GM12874 (cell line): ENCODE results near the gene IQSEC1.

Source experiments
- CTCF ChIP-seq: IDR thresholded peaks from 2 replicates; pipeline ENCODE4 v1.5.1; 2011; ENCODE audit warnings: low read depth, mild to moderate bottlenecking, control low read depth, low read length, moderate library complexity; ENCODE audit not compliant: insufficient read depth

The IQSEC1 gene

DNA sequence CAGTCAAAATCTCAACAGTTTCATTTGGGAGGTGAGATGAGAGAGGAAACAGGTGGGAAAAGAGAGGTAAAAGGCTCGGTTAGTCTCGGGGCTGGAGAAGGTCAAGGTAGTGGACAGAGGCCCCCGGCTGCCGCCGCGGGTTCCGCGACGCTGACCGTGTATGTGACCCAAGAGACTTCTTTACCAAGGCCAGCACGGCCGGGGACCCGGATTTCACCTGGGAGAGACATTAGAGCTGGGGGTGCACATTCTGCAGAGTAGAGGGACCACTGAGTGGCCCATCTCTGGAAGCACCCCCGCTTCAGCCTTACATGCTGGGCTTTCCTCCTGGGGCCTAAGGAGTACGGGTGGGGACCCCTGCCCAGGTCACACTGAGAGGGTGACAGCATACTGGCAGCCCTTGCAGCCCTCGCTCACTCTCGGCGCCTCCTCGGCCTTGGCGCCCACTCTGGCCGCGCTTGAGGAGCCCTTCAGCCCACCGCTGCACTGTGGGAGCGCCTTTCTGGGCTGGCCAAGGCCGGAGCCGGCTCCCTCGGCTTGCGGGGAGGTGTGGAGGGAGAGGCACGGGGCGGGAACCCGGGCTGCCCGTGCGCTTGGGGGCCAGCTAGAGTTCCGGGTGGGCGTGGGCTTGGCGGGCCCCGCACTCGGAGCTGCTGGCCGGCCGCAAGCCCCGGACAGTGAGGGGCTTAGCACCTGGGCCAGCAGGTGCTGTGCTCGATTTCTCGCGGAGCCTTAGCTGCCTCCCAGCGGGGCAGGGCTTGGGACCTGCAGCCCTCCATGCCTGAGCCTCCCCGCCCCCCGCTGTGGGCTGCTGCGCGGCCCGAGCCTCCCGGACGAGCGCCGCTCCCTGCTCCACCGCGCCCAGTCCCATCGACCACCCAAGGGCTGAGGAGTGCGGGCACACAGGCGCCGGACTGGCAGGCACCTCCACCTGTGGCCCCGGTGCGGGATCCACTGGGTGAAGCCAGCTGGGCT lies 190.6 kb downstream of the IQSEC1 start:
- TF ChIP-seq CTCF, result no peak

GRCh38 chr3:12881858-12882257 lies 191.4 kb downstream of the IQSEC1 start:
- peak; percentile 17; the same call in 1 of the 2 replicates for TF ChIP-seq CTCF

DNA sequence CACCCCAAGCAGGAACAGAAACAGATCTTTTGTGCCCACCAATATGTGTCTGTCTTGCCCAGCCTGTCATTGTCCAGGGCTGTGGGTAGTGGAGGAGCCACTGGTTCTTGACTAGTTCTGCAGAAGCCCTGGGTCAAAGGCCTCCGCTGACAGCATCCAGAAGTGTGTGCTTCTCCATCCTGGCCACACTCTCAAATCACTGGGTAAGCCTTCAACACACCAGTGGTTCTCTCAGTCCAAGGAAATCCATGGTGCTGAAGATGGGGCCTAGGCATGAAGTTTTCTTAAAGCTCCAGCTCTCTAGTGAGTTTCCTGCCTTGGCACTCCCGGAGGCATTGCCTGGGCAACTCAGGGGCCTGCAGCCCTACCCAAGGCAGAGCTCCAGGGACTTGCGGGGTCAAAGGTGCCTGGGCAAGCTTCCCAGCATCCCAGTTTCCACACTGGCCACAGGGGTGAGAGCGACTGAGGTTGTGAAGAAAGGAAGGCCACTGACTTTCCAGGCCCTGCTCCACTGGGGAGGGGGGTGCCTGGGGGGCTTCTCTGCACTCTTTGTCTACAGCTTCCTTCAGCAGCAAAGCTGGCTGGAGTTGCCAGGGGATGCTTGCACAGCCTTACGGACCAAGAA lies 193.9 kb downstream of the IQSEC1 start:
- TF ChIP-seq CTCF, result no peak

DNA sequence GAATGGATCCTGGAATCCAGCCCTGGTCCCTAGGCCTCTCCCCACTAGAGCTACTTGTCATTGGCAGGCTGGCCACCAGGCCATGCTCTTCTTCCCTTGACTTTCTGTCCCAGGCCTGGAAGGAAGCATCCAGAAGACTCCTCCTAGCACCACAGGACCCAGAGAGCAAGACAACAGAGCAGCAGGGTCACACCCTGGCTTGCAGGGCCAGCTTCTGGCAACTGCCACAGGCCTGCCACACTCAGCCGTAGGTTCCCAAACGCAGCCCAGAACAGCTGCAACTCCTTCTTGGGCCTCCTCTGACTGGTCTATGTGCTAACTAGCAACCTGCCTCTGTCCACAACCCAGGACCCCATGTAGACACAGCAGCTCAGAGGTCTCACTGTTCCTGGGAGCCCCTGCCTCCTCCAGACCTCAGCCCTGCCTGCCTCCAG lies 195.1 kb downstream of the IQSEC1 start:
- no peak for TF ChIP-seq CTCF

GRCh38 chr3:12877040-12877439 lies 196.2 kb downstream of the IQSEC1 start:
- TF ChIP-seq CTCF, result no peak

GRCh38 chr3:12875857-12876836 lies 197.1 kb downstream of the IQSEC1 start:
- TF ChIP-seq CTCF, result peak; percentile 39; the same call in 1 of the 2 replicates
